Astrocyte (in vitro differentiated cells and primary cell): Measurements from ENCODE around the gene RTL10.

Experiments used
- CTCF ChIP-seq: IDR thresholded peaks from 2 replicates; pipeline ENCODE4 v1.5.1; 2011; ENCODE audit warnings: low read depth, mild to moderate bottlenecking, inconsistent platforms, low read length, moderate library complexity; ENCODE audit not compliant: insufficient read depth
- EZH2 ChIP-seq: IDR thresholded peaks from 2 replicates; pipeline ENCODE4 v1.6.1; 2012; ENCODE audit warnings: mild to moderate bottlenecking, low read length, inconsistent platforms; ENCODE audit not compliant: insufficient read depth

GRCh38 chr22:19855504-19856409, 1.1 kb upstream of the RTL10 start:
- TF ChIP-seq CTCF (no peak), EZH2 (no peak)
